ENCODE measurements around the gene ZDHHC7.

- no peak for TF ChIP-seq POLR2A (IDR thresholded peaks at IDR 0.05)
- no peak for TF ChIP-seq EP300 (IDR thresholded peaks at IDR 0.05)
- TF ChIP-seq CTCF (IDR thresholded peaks at IDR 0.05): peak in 1 of 6 experiments; percentile 33
These were observed 16.8 kb upstream of the ZDHHC7 start for GRCh38 chr16:85027958-85028684.

Measured in upper lobe of left lung (tissue), 4 donors.